Measurements from ENCODE around the gene EPC2.

EPC2 gene

GRCh38 chr2:148653437-148653836 lies 8.9 kb downstream of the EPC2 start:
- no peak for TF ChIP-seq CTCF (IDR thresholded peaks at IDR 0.05)

GRCh38 chr2:148654435-148654834 lies 9.9 kb downstream of the EPC2 start:
- TF ChIP-seq CTCF (IDR thresholded peaks at IDR 0.05): no peak

GRCh38 chr2:148656516-148656915 lies 12.0 kb downstream of the EPC2 start:
- TF ChIP-seq CTCF (IDR thresholded peaks at IDR 0.05): no peak

- TF ChIP-seq CTCF (IDR thresholded peaks at IDR 0.05): no peak
Measured at GRCh38 chr2:148658807-148659722, 14.5 kb downstream of the EPC2 start.

GRCh38 chr2:148660999-148661398 lies 16.4 kb downstream of the EPC2 start:
- no peak for TF ChIP-seq CTCF (IDR thresholded peaks at IDR 0.05)

- no peak for TF ChIP-seq CTCF (IDR thresholded peaks at IDR 0.05)
Measured at GRCh38 chr2:148664229-148664628, 19.7 kb downstream of the EPC2 start.

- no peak for TF ChIP-seq CTCF (IDR thresholded peaks at IDR 0.05)
Measured at GRCh38 chr2:148666555-148666954, 22.0 kb downstream of the EPC2 start.

Data from LNCAP (cell line).